H1 (cell line): Measurements from ENCODE around the gene CAMTA2. TPM values are rescaled to one million over a fixed set of nuclear protein-coding genes. Genes with fewer than 3 reads are reported as not detected.

Experiments
- CHD2 ChIP-seq: IDR thresholded peaks from 2 replicates; pipeline ENCODE4 v1.6.1; 2012; ENCODE audit warnings: low read length, improper control_type of control experiment
- E2F6 ChIP-seq: IDR thresholded peaks from 2 replicates; pipeline ENCODE4 v1.6.1; 2012; ENCODE audit warnings: inconsistent platforms
- GTF2F1 ChIP-seq: IDR thresholded peaks from 2 replicates; pipeline ENCODE4 v1.6.1; 2012; ENCODE audit warnings: low read depth, low read length, improper control_type of control experiment, borderline replicate concordance
- HDAC6 ChIP-seq: IDR thresholded peaks from one replicate; pipeline ENCODE4 v1.7.1; 2012; ENCODE audit warnings: low read depth, mild to moderate bottlenecking, inconsistent platforms, low read length, moderate library complexity
- PHF8 ChIP-seq: fragments of 200-600 bp; sonication (generic); conservative IDR thresholded peaks from 2 replicates; pipeline ENCODE4 v1.7.1; 2012; ENCODE audit warnings: low read depth, mild to moderate bottlenecking, inconsistent platforms, low read length, moderate library complexity
- POU5F1 ChIP-seq: IDR thresholded peaks from 2 replicates; pipeline ENCODE4 v1.6.1; 2011; ENCODE audit warnings: low read depth, mild to moderate bottlenecking, low read length, moderate library complexity
- SP4 ChIP-seq: IDR thresholded peaks from 2 replicates; pipeline ENCODE4 v1.6.1; 2012; ENCODE audit warnings: low read length, inconsistent platforms
- ZNF274 ChIP-seq: IDR thresholded peaks from 2 replicates; pipeline ENCODE4 v1.7.0; 2012; ENCODE audit warnings: low read length, borderline replicate concordance; ENCODE audit errors: extremely low read depth
- polyA plus RNA-seq, 7 experiments: library from polyadenylated mRNA; depleted of rRNA in 3 of 7; stranded (reverse) in 5 of 7; unstranded in 2 of 7; fragments of >200 nt in 5 of 7; fragments of 200-250 nt in 2 of 7; gene quantifications; 1 replicate in 5 of 7; 2 replicates in 1 of 7; 4 replicates in 1 of 7; pipeline versions ENCODE4 v1.2.1 to v1.2.3, GENCODE V29; 2011 to 2013; ENCODE audit warnings: missing spikeins in 2 of 7, mixed read lengths in 2 of 7
- total RNA-seq: library from RNA; stranded (reverse); fragmentation: NEBNext Ultra II Directional; extraction: Animal tissue kit (Norgen Biotek cat#: 25700); gene quantifications from 2 replicates; pipeline ENCODE4 v1.2.1, GENCODE V29; 2021

The CAMTA2 gene
- total and polyA plus RNA-seq, 2 of the 8 experiments (the other 6 are each of a cell fraction or from before 2014, with no cell fraction given) = 5.5 to 12.0 TPM

GRCh38 chr17:4966844-4967538 is 20.5 kb downstream of the CAMTA2 start (continued):
- TF ChIP-seq PHF8 (peak; percentile 50; the same call in 1 of the 2 replicates), GTF2F1 (no peak), POU5F1 (no peak), SP4 (peak; percentile 31; the same call in 1 of the 2 replicates), CHD2 (peak; percentile 95), E2F6 (peak; percentile 91), ZNF274 (no peak), HDAC6 (no peak)
